ENCODE data around the gene PRKCE. TPM values are rescaled to one million over a fixed set of nuclear protein-coding genes. Genes with fewer than 3 reads are reported as not detected.

The PRKCE gene
- total RNA-seq, 1 experiment from 2014 or later, result 21.7 TPM

- H3K27me3 ChIP-seq (ENCODE audit: insufficient read depth, low read depth), result no peaks in the 10 kb centered on the region
- H3F3A ChIP-seq (ENCODE audit: insufficient read depth, low read depth), result peaks cover 20% of the 10 kb centered on the region
- peaks cover 12% of the 10 kb centered on the region for H3K79me2 ChIP-seq (ENCODE audit: low read depth)
- intact Hi-C loops (cut with micrococcal nuclease; ENCODE audit: unreplicated experiment), result no loop called here
- TF ChIP-seq EZH2 (IDR thresholded peaks at IDR 0.05; ENCODE audit: low read depth) (no peak), CTCF (conservative IDR thresholded peaks at IDR 0.05) (no peak)
- H3K4me3 ChIP-seq, result no peak overlapping the region
- no TSS peak for BruUV-seq (replicated peaks)
- DNase-seq, result no peak
- CTCF ChIA-PET, result no interaction called here
- H3K9me2 ChIP-seq (ENCODE audit: insufficient read depth), result no peaks in the 10 kb centered on the region
- no peaks in the 10 kb centered on the region for H3K9me3 ChIP-seq (ENCODE audit: insufficient read depth, low read depth)
- H3K27ac ChIP-seq, result no peak overlapping the region
- H3K4me2 ChIP-seq, result no peak overlapping the region
- POLR2A ChIA-PET (ENCODE audit: unreplicated experiment), result interaction anchor here (0.5 kb wide), 1 partner anchor 241 kb away, joined by 3 read pairs; no protein-coding TSS in a partner anchor
- no peaks in the 10 kb centered on the region for H3K36me3 ChIP-seq (ENCODE audit: low read depth)
- H4K20me1 ChIP-seq (ENCODE audit: insufficient read depth), result no peaks in the 10 kb centered on the region
- no peak overlapping the region for H2AFZ ChIP-seq
- peaks cover 24% of the 10 kb centered on the region for H3K4me1 ChIP-seq (replicated peaks; ENCODE audit: insufficient read depth)
These were observed 426.1 kb downstream of the PRKCE start for GRCh38 chr2:46077522-46078107.

GRCh38 chr2:46079985-46080560 is 428.6 kb downstream of the PRKCE start:
- no TSS peak for BruUV-seq (replicated peaks)
- Histone ChIP-seq H3K4me1 (replicated peaks; ENCODE audit: insufficient read depth) (peaks cover 1% of the 10 kb centered on the region), H2AFZ (no peak overlapping the region), H3K9me3 (ENCODE audit: insufficient read depth, low read depth) (no peaks in the 10 kb centered on the region), H3K36me3 (ENCODE audit: low read depth) (no peaks in the 10 kb centered on the region), H3K9me2 (ENCODE audit: insufficient read depth) (no peaks in the 10 kb centered on the region), H3F3A (ENCODE audit: insufficient read depth, low read depth) (no peaks in the 10 kb centered on the region), H4K20me1 (ENCODE audit: insufficient read depth) (no peaks in the 10 kb centered on the region), H3K27me3 (ENCODE audit: insufficient read depth, low read depth) (no peaks in the 10 kb centered on the region), H3K4me3 (no peak overlapping the region), H3K27ac (no peak overlapping the region), H3K79me2 (ENCODE audit: low read depth) (peaks cover 12% of the 10 kb centered on the region), H3K4me2 (no peak overlapping the region)
- intact Hi-C loops (cut with micrococcal nuclease; ENCODE audit: unreplicated experiment), result no loop called here
- POLR2A ChIA-PET (ENCODE audit: unreplicated experiment), result interaction anchor here (0.6 kb wide), 1 partner anchor 474 kb away, joined by 3 read pairs; no protein-coding TSS in a partner anchor
- DNase-seq, result no peak
- CTCF ChIA-PET, result no interaction called here
- TF ChIP-seq EZH2 (IDR thresholded peaks at IDR 0.05; ENCODE audit: low read depth), result no peak
- TF ChIP-seq CTCF (conservative IDR thresholded peaks at IDR 0.05), result no peak

GRCh38 chr2:46082531-46083485 is 431.3 kb downstream of the PRKCE start:
- intact Hi-C loops (cut with micrococcal nuclease; ENCODE audit: unreplicated experiment), result no loop called here
- Histone ChIP-seq H3K27ac (no peak overlapping the region), H4K20me1 (ENCODE audit: insufficient read depth) (no peaks in the 10 kb centered on the region), H3K79me2 (ENCODE audit: low read depth) (no peaks in the 10 kb centered on the region), H3K27me3 (ENCODE audit: insufficient read depth, low read depth) (no peaks in the 10 kb centered on the region), H3K9me3 (ENCODE audit: insufficient read depth, low read depth) (no peaks in the 10 kb centered on the region), H3K4me2 (no peak overlapping the region), H3K9me2 (ENCODE audit: insufficient read depth) (no peaks in the 10 kb centered on the region), H3K4me3 (no peak overlapping the region), H3K4me1 (replicated peaks; ENCODE audit: insufficient read depth) (no peaks in the 10 kb centered on the region), H2AFZ (no peak overlapping the region), H3K36me3 (ENCODE audit: low read depth) (no peaks in the 10 kb centered on the region), H3F3A (ENCODE audit: insufficient read depth, low read depth) (no peaks in the 10 kb centered on the region)
- no peak for TF ChIP-seq EZH2 (IDR thresholded peaks at IDR 0.05; ENCODE audit: low read depth)
- TF ChIP-seq CTCF (conservative IDR thresholded peaks at IDR 0.05), result no peak
- ChIA-PET CTCF (interaction anchor here (0.9 kb wide), 1 partner anchor 34 kb away, joined by 3 read pairs; no protein-coding TSS in a partner anchor), POLR2A (ENCODE audit: unreplicated experiment) (no interaction called here)
- no TSS peak for BruUV-seq (replicated peaks)
- no peak for DNase-seq
